Endothelial cell of umbilical vein (primary cell): ENCODE measurements around the gene C10orf71. TPM values are rescaled to one million over a fixed set of nuclear protein-coding genes. Genes with fewer than 3 reads are reported as not detected.

Source experiments
- BruUV-seq: library from RNA; stranded (reverse); fragments of 400-500 nt; replicated peaks from 2 replicates; lab custom pipeline; 2021; lab: Mats Ljungman, UMichigan
- CTCF ChIA-PET: fragments of 300-600, 350-600 bp; sonication (Branson Sonifier 250); formaldehyde crosslinking; loops from one replicate; lab custom pipeline; 2021; ENCODE audit warnings: antibody characterized with exemption, inconsistent platforms; lab: Charles Lee
- POLR2A ChIA-PET: fragments of 300-600, 350-600 bp; sonication (Branson Sonifier 250); formaldehyde crosslinking; loops from one replicate; lab custom pipeline; 2021; ENCODE audit warnings: antibody characterized with exemption, inconsistent platforms; lab: Charles Lee
- DNase-seq: peaks from one replicate; pipeline ENCODE4 v3.0.0-alpha.2; 2011; ENCODE audit warnings: low read depth, low spot score
- FAIRE-seq: peaks from 2 replicates; lab custom pipeline; 2011; peaks lifted over from hg19 to GRCh38; lab: Jason Lieb, UNC
- H2AFZ ChIP-seq: 2 replicates; pipeline ENCODE4 v1.6.0; 2012; ENCODE audit warnings: low read depth, low read length, control low read depth, inconsistent platforms
- H3K27ac ChIP-seq: 2 replicates; pipeline ENCODE4 v1.5.1; 2011; ENCODE audit warnings: low read depth, mild to moderate bottlenecking, control low read depth, low read length, moderate library complexity; ENCODE audit not compliant: insufficient read depth
- H3K27me3 ChIP-seq, 2 experiments: 2 replicates each; pipeline versions ENCODE4 v1.6.0 to v1.6.1; 2011; ENCODE audit warnings: low read length in 2 of 2, mixed read lengths in 1 of 2; ENCODE audit not compliant: control insufficient read depth in 2 of 2, insufficient read depth in 2 of 2
- H3K36me3 ChIP-seq, 2 experiments: 2 replicates in 1 of 2; 3 replicates in 1 of 2; pipeline ENCODE4 v1.5.1; 2011; ENCODE audit warnings: low read length in 2 of 2, mild to moderate bottlenecking in 1 of 2, moderate library complexity in 1 of 2; ENCODE audit not compliant: control insufficient read depth in 2 of 2, insufficient read depth in 2 of 2; ENCODE audit errors: extremely low read depth in 1 of 2
- H3K4me1 ChIP-seq: 3 replicates; pipeline ENCODE4 v1.5.1; 2011; ENCODE audit warnings: mild to moderate bottlenecking, low read length; ENCODE audit not compliant: control insufficient read depth, insufficient read depth; ENCODE audit errors: extremely low read depth
- H3K4me2 ChIP-seq: 2 replicates; pipeline ENCODE4 v1.6.1; 2011; ENCODE audit warnings: low read length, control low read depth, mixed read lengths; ENCODE audit not compliant: insufficient read depth
- H3K4me3 ChIP-seq, 3 experiments: fragments of 200-600 bp in 1 of 3; sonication (generic), shearing (Covaris generic) in 1 of 3; replicated peaks in 1 of 3; 2 replicates each; pipeline ENCODE4 v1.5.1; 2011 to 2016; ENCODE audit warnings: control low read depth in 3 of 3, low read length in 3 of 3, mild to moderate bottlenecking in 2 of 3, inconsistent platforms in 1 of 3, low read depth in 1 of 3, moderate library complexity in 1 of 3; ENCODE audit not compliant: insufficient read depth in 1 of 3
- H3K79me2 ChIP-seq: 2 replicates; pipeline ENCODE4 v1.6.0; 2012; ENCODE audit warnings: low read length, inconsistent platforms; ENCODE audit not compliant: control insufficient read depth, insufficient read depth
- H3K9ac ChIP-seq: replicated peaks from 2 replicates; pipeline ENCODE3; 2011; ENCODE audit warnings: low read length, control low read depth; ENCODE audit not compliant: insufficient read depth; ENCODE audit errors: extremely low read depth
- H3K9me1 ChIP-seq: replicated peaks from 3 replicates; pipeline ENCODE4 v1.6.0; 2011; ENCODE audit warnings: mild to moderate bottlenecking, low read length; ENCODE audit not compliant: control insufficient read depth, insufficient read depth; ENCODE audit errors: extremely low read depth
- H3K9me3 ChIP-seq: replicated peaks from 2 replicates; pipeline ENCODE4 v1.5.1; 2012; ENCODE audit warnings: low read length, inconsistent platforms; ENCODE audit not compliant: control insufficient read depth, insufficient read depth
- H4K20me1 ChIP-seq: replicated peaks from 2 replicates; pipeline ENCODE3; 2011; ENCODE audit warnings: mild to moderate bottlenecking, low read length; ENCODE audit not compliant: control insufficient read depth, insufficient read depth; ENCODE audit errors: extremely low read depth
- CTCF ChIP-seq, 2 donors: IDR thresholded peaks; 1 replicate in 1 of 2; 2 replicates in 1 of 2; pipeline ENCODE4 v1.5.1; 2011; ENCODE audit warnings: low read length in 2 of 2, mild to moderate bottlenecking in 2 of 2, moderate library complexity in 2 of 2, control low read depth in 1 of 2, inconsistent platforms in 1 of 2, low read depth in 1 of 2; ENCODE audit not compliant: insufficient read depth in 1 of 2; ENCODE audit errors: extremely low read depth in 1 of 2
- MAX ChIP-seq: IDR thresholded peaks from 2 replicates; pipeline ENCODE4 v1.6.1; 2011; ENCODE audit not compliant: insufficient read depth, insufficient read length
- dilution Hi-C: fragments of 300-500 bp; cut with MboI; formaldehyde crosslinking; loops from one replicate; pipeline ENCODE4 v1.15.0; 2019; ENCODE audit warnings: low sequenced_read_pairs; ENCODE audit not compliant: extremely low pct_ligation_motif_present
- intact Hi-C: fragments of 100-400 bp; cut with micrococcal nuclease; formaldehyde crosslinking; loops from one replicate; pipeline ENCODE4 v1.10.0; 2022
- polyA plus RNA-seq, 4 experiments: library from polyadenylated mRNA; depleted of rRNA in 3 of 4; stranded (reverse) in 3 of 4; unstranded in 1 of 4; fragments of >200 nt; gene quantifications; 2 replicates each; pipeline versions ENCODE4 v1.2.1 to v1.2.3, GENCODE V29; 2011 to 2012; ENCODE audit warnings: missing spikeins in 1 of 4
- total RNA-seq: library from RNA; stranded (reverse); gene quantifications from 2 replicates; pipeline ENCODE4 v1.2.3, GENCODE V29; 2021

Gene C10orf71
- total and polyA plus RNA-seq, 2 donors (not counting 3 experiments of a cell fraction or from before 2014, with no cell fraction given) = not detected

- no peak overlapping the region for H3K9ac ChIP-seq
- H3K27me3 ChIP-seq = peaks cover 0 to 1% of the 10 kb centered on the region in 2 experiments
- H3K9me3 ChIP-seq = no peaks in the 10 kb centered on the region
- H4K20me1 ChIP-seq = no peaks in the 10 kb centered on the region
- no peaks in the 10 kb centered on the region for H3K79me2 ChIP-seq
- H3K27ac ChIP-seq = no peak overlapping the region
- POLR2A ChIA-PET = no interaction called here
- CTCF ChIA-PET = interaction anchor here (1.5 kb wide), 1 partner anchor 13 kb away, joined by 3 read pairs; no protein-coding TSS in a partner anchor
- no peak for FAIRE-seq
- no peak overlapping the region for H2AFZ ChIP-seq
- peak; percentile 7 for DNase-seq
- intact Hi-C loops = no loop called here
- no peak overlapping the region for H3K4me2 ChIP-seq
- no TSS peak for BruUV-seq
- dilution Hi-C loops = no loop called here
- TF ChIP-seq CTCF (IDR thresholded peaks at IDR 0.05; ENCODE audit: extremely low read depth in 1 of 2, insufficient read depth in 1 of 2, low read depth in 1 of 2, low read length in 2 of 2) (no peak), MAX (no peak)
- no peak overlapping the region for H3K4me3 ChIP-seq
- no peaks in the 10 kb centered on the region for H3K4me1 ChIP-seq
- no peaks in the 10 kb centered on the region for H3K9me1 ChIP-seq
- no peaks in the 10 kb centered on the region for H3K36me3 ChIP-seq
Measured at GRCh38 chr10:49359349-49360270, 60.6 kb downstream of the C10orf71 start.
